ENCODE measurements around the gene GFY. TPM values are rescaled to one million over a fixed set of nuclear protein-coding genes. Genes with fewer than 3 reads are reported as not detected.

GFY gene
- total RNA-seq, 1 experiment from 2014 or later = not detected

- POLR2A ChIA-PET = interaction anchor here (0.6 kb wide), 1 partner anchor 196 kb away, joined by 3 read pairs; no protein-coding TSS in a partner anchor
- intact Hi-C loops (cut with micrococcal nuclease) = no loop called here
- Mint-ChIP-seq H3K4me3 (ENCODE audit: unreplicated experiment) (no peak overlapping the region), H3K9me3 (ENCODE audit: unreplicated experiment) (peaks cover 8% of the 10 kb centered on the region), H3K36me3 (ENCODE audit: insufficient read depth, unreplicated experiment) (no peaks in the 10 kb centered on the region), H3K4me1 (ENCODE audit: insufficient read depth, unreplicated experiment) (no peaks in the 10 kb centered on the region), H3K27me3 (ENCODE audit: insufficient read depth, unreplicated experiment) (no peaks in the 10 kb centered on the region), H3K27ac (ENCODE audit: low read depth, unreplicated experiment) (no peak overlapping the region)
- DNase-seq (ENCODE audit: unreplicated experiment) = no peak
- TF ChIP-seq CTCF (IDR thresholded peaks at IDR 0.05; ENCODE audit: unreplicated experiment) = no peak
- CTCF ChIA-PET = interaction anchor here (1.4 kb wide), 1 partner anchor 9 kb away, joined by 5 read pairs; no protein-coding TSS in a partner anchor
- no TSS peak for BruUV-seq (replicated peaks)
Measured at GRCh38 chr19:49382639-49383038, 42.5 kb upstream of the GFY start.

- Mint-ChIP-seq H3K36me3 (ENCODE audit: insufficient read depth, unreplicated experiment) (no peaks in the 10 kb centered on the region), H3K27ac (ENCODE audit: low read depth, unreplicated experiment) (no peak overlapping the region), H3K27me3 (ENCODE audit: insufficient read depth, unreplicated experiment) (no peaks in the 10 kb centered on the region), H3K4me3 (ENCODE audit: unreplicated experiment) (no peak overlapping the region), H3K9me3 (ENCODE audit: unreplicated experiment) (peaks cover 8% of the 10 kb centered on the region), H3K4me1 (ENCODE audit: insufficient read depth, unreplicated experiment) (no peaks in the 10 kb centered on the region)
- CTCF ChIA-PET = interaction anchor here (0.6 to 1.4 kb wide), 3 partner anchors 8 to 725 kb away, joined by 3 to 5 read pairs (median 3); no protein-coding TSS in a partner anchor
- no peak for DNase-seq (ENCODE audit: unreplicated experiment)
- TF ChIP-seq CTCF (IDR thresholded peaks at IDR 0.05; ENCODE audit: unreplicated experiment) = no peak
- no TSS peak for BruUV-seq (replicated peaks)
- POLR2A ChIA-PET = interaction anchor here (1.2 kb wide), 1 partner anchor 68 kb away, joined by 3 read pairs; the partner anchor contains the start of gene PIH1D1
- intact Hi-C loops (cut with micrococcal nuclease) = no loop called here
Measured at GRCh38 chr19:49383599-49383998, 41.6 kb upstream of the GFY start.

GRCh38 chr19:49387936-49388372 is 37.2 kb upstream of the GFY start, which contains the start of gene KASH5:
Gene KASH5, plus strand, starts transcription at chr19:49388249. Its CDS starts 2,635 bp downstream, at chr19:49390884.
- H3K27ac Mint-ChIP-seq (ENCODE audit: low read depth, unreplicated experiment) = no peak within 1 kb of the TSS
- peaks cover 6% of the 10 kb centered on the region for H3K4me1 Mint-ChIP-seq (ENCODE audit: insufficient read depth, unreplicated experiment)
- H3K27me3 Mint-ChIP-seq (ENCODE audit: insufficient read depth, unreplicated experiment) = peaks cover 23% of the 10 kb centered on the region
- no peaks in the 10 kb centered on the region for H3K9me3 Mint-ChIP-seq (ENCODE audit: unreplicated experiment)
- intact Hi-C loops (cut with micrococcal nuclease) = no loop called here
- no peak within 1 kb of the TSS for H3K4me3 Mint-ChIP-seq (ENCODE audit: unreplicated experiment)
- no peak for TF ChIP-seq CTCF (IDR thresholded peaks at IDR 0.05; ENCODE audit: unreplicated experiment)
- no peaks in the 10 kb centered on the region for H3K36me3 Mint-ChIP-seq (ENCODE audit: insufficient read depth, unreplicated experiment)
- BruUV-seq (replicated peaks) = no TSS peak
- ChIA-PET CTCF (no interaction called here), POLR2A (no interaction called here)
- no peak for DNase-seq (ENCODE audit: unreplicated experiment)

- peaks cover 23% of the 10 kb centered on the region for H3K27me3 Mint-ChIP-seq (ENCODE audit: insufficient read depth, unreplicated experiment)
- no peaks in the 10 kb centered on the region for H3K9me3 Mint-ChIP-seq (ENCODE audit: unreplicated experiment)
- POLR2A ChIA-PET = no interaction called here
- no TSS peak for BruUV-seq (replicated peaks)
- H3K4me3 Mint-ChIP-seq (ENCODE audit: unreplicated experiment) = no peak overlapping the region
- no peak for TF ChIP-seq CTCF (IDR thresholded peaks at IDR 0.05; ENCODE audit: unreplicated experiment)
- H3K36me3 Mint-ChIP-seq (ENCODE audit: insufficient read depth, unreplicated experiment) = no peaks in the 10 kb centered on the region
- CTCF ChIA-PET = interaction anchor here (0.7 kb wide), 1 partner anchor 164 kb away, joined by 6 read pairs; no protein-coding TSS in a partner anchor
- H3K27ac Mint-ChIP-seq (ENCODE audit: low read depth, unreplicated experiment) = no peak overlapping the region
- H3K4me1 Mint-ChIP-seq (ENCODE audit: insufficient read depth, unreplicated experiment) = peaks cover 6% of the 10 kb centered on the region
- DNase-seq (ENCODE audit: unreplicated experiment) = no peak
- intact Hi-C loops (cut with micrococcal nuclease) = no loop called here
Measured at GRCh38 chr19:49389406-49389805, 35.8 kb upstream of the GFY start.
